Activated CD4-positive, CD25-positive, alpha-beta regulatory T cell treated with anti-CD3 and anti-CD28 coated beads, Interleukin-2, amount 50 U/mL, for 72 hours (primary cell): ENCODE results near the gene ALDH3B2.
"Not testable (repeated sequence)": the region's sequence is repeated elsewhere in the genome, so short reads cannot be mapped to it uniquely, and the experiment has no call there.

ENCODE experiments used
- DNase-seq: peaks from one replicate; pipeline ENCODE4 v3.0.0; 2021

The ALDH3B2 gene, protein sequence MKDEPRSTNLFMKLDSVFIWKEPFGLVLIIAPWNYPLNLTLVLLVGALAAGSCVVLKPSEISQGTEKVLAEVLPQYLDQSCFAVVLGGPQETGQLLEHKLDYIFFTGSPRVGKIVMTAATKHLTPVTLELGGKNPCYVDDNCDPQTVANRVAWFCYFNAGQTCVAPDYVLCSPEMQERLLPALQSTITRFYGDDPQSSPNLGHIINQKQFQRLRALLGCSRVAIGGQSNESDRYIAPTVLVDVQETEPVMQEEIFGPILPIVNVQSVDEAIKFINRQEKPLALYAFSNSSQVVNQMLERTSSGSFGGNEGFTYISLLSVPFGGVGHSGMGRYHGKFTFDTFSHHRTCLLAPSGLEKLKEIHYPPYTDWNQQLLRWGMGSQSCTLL

DNA sequence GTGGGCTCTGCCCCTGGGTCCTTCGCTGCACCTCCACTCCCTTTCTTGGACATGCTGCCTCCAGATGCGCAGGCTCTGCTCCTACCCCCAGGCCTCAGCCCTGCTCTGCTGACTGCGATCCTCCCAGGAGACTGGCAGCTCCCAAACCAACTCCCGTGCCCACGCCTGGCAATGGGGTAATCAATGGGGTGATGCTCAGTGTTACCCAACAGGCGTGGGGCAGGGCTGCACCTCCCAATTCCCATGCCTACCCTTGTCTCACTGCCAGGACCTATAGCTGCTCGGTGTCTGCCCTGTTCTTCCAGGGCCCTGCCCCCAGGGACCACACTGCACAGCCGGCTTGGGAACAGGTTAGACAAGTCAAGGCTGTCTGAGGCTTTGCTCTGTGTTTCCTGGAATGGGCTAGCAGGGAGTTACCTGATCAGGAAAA lies at the start of gene ALDH3B2:
Gene ALDH3B2 (minus strand): TSS at position 182 of the 430 bp plus-strand sequence. CDS start 7,688 bp downstream, outside the sequence.
- DNase-seq, result no peak

DNA sequence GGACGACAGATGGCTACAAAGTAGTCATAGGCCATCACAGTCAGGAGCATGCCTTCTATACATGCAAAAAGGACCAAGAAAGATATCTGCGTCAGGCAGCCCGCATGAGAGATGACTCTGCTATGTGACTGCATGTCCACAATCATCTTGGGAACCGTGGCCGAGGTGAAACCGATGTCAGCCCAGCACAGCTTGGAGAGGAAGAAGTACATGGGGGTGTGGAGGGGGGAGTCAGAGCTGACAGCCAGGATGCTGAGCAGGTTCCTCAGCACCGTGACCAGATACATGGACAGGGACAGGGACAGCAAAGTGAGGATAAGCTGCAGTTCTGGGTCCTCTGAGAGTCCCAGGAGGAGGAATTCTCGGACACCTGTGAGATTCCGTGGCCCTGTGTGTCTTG lies 48.6 kb upstream of the ALDH3B2 start:
- DNase-seq, result not testable (repeated sequence)

DNA sequence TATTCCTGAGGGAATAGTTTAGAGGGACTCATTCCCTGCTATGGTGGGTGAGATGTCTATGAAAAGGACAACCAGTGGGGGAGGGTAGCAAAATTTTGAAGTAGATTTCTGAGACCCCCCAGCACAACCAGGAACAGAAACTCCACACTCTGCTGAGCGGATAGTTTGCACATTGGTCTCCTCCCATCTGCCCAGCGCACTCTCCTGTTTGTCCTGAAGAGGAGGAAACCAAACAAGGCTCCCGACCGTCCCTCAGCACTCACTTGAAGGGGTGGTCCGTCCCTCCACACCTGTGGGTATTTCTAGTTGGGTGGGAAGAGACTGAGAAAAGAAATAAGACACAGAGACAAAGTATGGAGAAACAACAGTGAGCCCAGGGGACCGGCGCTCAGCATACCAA lies 41.8 kb upstream of the ALDH3B2 start:
- DNase-seq, result not testable (repeated sequence)

DNA sequence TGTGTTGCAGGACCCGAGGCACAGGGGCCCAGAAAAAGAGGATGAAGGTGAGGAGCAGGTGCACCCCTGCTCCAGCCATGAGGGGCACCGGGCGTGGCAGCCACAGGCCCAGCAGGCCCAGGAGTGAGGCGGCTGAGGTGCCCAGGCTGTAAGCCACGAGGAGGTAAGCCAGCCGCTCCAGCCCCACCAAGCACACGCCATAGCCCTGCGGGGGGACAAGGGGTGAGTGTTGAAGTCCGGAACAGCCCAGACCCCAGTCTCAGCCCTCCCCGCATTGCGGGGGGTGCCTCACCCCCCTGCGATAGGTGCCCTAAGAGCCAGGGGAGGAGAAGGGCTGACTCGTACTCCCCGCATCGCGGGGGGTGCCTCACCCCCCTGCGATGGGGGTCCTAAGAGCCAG lies 41.4 kb upstream of the ALDH3B2 start:
- not testable (repeated sequence) for DNase-seq

DNA sequence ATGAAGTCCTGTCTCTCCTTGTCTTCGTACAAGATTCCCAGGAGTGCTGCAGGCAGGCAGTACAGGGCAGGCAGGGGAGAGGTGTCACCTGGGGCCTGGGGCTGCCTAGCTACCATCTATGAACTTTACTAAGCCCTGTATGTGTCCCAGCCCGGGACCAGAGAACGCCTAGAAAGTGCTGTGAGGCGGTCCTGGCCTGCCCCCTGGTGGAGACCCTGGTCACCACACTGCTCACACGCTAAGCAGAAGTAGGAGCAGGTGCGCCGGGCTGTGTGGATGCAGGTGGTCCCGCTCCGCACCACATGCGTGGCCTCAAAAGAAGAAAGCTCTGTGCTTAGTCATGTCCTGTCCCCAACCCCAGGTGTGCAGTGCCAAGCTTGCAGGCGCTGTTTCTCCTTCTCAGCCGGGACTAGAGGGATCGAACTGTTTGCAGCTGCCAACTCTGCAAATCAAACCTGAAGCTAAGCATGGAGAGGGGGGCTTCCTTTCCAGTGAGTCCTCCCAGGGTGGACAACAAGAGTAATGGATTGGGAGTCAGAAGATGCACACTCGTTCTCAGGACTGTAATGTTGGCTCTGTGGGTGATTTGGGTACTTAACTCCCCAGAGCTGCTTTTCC lies 39.6 kb upstream of the ALDH3B2 start:
- DNase-seq, result peak; percentile 56

DNA sequence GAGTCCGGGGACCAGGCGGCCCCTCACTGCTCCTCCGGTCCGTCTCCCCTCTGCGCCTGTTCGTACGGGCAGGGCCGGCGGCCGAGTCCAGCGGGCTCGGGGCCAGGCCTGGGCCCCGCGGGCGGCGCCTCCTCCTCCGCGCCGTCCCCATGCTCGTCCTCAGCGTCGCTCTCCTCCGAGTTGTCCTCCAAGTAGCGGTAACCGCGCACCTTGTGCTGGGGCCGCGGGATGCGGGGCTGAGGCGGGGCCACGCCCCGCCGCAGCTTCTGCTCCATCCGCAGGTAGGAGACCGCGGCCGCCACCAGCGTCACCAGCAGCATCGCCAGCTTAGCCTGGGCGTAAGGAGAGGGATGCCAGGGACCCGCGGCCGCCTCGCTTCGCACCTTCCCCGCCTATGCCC lies 37.3 kb upstream of the ALDH3B2 start:
- not testable (repeated sequence) for DNase-seq

DNA sequence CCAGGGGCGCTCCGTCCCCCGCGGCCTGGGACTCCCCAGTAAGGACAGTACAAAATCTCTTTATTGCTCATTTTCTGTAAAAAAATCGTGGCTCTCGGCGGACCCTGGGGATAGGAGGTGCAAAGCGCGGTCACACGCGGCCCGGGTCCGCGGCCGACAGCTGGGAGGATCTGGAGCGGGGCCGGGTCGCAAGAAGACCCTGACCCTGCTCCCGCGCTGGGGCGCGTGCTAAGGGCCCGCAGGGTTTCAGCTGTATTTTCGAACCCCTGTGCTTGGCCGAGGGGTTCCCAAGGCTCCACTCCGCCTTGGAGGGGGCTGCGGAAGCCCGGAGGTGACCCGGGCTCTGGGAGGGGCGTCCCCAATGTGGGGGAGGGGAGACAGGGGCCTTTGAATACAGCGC lies 36.8 kb upstream of the ALDH3B2 start:
- not testable (repeated sequence) for DNase-seq

DNA sequence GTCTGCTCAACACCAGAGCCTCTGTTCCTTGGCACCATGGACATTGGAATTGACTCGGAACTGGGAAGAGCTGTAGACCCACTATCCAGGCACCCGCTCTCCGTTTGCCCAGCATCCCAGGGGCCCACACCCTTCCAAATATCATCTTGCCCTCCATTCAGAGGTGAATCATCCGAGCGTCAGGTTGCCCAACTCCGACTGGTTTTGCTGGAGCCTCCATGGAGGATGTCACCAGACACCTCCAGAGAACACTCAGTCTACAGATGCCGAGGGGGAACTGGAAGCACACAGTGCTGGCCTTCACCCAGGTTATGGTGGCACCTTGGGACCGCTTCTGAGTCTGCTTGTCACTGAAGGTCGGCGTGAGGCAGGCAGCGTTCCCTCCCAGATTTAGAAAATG lies 35.4 kb upstream of the ALDH3B2 start:
- DNase-seq, result not testable (repeated sequence)

DNA sequence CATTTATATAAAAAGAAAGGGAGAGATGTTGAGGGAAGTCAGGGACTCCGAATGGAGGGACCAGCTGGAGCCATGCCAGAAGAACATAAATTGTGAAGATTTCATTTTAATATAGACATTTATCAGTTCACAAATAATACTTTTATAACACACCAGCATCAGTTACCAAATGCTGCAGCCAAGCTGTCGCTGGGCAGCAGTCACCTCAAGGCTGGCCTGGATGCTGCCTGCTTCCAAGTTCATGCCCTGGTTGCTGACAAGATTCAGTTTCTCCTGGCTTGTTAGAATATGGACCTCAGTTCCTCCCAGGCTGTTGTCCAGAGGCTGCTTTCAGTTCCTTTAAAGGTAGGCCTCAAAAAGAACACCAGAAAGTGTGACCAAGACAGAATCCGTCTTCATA lies 30.8 kb upstream of the ALDH3B2 start:
- DNase-seq, result no peak

DNA sequence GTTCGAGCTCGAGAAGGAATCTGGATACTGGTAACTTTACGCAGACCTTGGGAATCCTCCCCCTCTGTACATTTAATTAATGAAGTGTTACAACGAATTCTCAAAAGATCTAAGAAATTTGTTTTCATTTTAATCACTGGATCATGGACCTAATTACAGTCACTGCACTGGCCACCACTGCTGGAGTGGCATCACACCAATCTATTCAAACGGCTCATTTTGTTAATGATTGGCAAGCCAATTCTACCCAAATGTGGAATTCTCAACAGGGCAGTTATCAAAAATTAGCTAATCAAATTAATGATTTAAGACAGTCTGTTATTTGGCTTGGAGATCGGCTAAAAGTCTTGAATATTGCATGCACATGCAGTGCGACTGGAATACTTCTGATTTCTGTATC lies 30.1 kb upstream of the ALDH3B2 start:
- DNase-seq, result no peak

DNA sequence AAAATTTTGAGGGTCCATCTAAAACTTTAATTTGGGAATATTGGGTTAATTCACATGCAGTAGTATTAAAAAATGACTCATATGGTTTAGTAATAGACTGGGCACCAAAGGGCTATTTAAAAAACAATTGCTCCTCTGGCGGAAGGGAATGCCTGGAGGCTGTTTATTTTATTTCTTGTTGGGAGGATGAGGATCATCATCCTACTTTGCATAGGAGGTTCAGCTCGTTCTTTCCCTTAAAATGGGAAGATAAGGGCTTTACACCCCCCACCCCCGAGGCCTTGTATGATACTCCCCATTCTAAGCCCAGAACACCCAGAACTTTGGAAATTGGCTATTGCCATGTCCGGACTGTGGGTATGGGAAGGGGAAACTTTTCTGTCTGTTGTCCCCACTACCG lies 29.3 kb upstream of the ALDH3B2 start:
- DNase-seq, result not testable (repeated sequence)

DNA sequence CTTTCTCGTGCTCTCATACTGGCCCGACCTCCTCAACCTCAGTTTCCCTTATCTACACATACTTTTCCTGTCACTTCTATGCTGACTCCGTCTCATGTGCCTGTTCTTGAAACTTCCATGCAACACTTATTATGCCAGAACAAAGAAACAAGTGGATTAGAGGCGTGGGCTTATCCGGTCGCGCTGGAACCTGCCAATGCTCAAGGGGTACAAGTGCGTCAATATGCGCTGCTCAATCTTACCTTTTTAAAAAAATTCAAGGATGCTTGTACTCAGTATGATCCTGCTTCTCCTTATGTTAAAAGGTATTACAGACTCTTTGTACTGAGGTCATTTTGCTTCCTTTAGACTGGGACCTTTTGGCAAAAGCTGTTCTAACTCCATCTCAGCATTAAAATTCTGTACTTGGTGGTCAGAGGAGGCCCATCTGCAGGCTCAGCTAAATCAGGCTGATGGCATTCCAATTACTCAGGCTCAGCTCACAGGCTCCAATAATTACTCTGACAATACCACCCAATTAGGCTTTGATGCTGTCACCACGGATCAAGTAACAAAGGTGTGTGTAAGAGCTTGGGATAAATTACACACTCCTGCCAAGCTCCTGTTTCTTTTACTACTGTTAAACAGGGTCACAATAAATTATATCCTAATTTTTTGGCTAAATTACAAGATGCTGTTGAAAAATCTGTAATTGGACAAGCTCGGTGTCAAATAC lies 26.3 kb upstream of the ALDH3B2 start:
- DNase-seq, result no peak

DNA sequence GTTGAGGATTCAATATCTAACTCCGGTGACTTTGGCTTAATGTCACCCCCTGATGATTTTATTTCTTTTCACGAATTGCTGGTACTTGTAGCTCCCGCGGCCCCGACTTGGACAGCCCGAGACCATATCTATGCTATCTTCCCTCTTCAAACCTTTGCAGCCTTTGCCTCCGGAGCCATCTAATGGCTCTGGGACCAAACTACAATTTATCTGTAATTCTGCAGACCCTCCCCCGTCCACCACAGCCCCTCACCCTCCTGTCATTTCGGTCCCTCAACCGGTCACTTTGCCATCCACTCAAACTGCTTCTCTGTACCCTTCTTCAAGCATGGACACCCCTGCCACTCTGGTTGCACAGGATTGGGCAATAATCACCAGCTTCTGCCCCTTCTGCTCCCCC lies 25.7 kb upstream of the ALDH3B2 start:
- no peak for DNase-seq

DNA sequence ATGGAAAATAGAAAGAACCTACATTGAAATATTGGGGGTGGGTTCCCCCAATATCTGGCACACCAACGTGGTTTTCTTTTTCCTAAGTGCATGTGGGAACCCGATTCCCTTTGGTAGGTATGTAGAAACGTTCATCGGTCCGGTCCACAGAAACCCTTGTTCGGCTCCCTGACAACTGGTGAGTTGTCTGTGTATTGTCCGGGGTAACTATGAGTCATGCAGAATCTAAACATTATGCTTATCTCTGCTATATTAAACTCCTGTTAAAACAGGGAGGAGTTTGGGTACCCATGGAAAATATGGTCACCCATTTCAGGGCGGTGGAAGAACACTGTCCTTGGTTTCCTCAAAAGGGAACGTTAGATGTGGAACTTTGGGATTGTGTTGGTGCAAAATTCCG lies 25.1 kb upstream of the ALDH3B2 start:
- no peak for DNase-seq

DNA sequence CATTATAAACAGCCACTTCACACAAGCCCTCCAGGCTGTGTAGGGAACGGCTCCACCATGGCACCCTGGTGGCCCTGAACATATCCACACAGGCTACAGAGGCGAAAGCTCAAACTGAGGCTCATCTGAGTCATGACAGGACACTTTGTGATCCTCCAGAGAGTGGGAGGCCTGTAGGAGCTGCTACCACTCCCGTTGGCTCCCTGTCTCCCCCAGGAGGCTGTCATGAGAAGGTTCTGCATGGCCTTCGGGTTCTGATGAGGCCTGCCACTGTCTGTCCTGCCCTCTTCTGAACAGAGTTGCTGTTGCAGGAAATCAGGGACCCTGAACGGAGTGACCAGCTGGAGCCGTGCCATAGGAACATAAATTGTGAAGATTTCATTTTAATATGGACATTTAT lies 23.8 kb upstream of the ALDH3B2 start:
- DNase-seq, result no peak

DNA sequence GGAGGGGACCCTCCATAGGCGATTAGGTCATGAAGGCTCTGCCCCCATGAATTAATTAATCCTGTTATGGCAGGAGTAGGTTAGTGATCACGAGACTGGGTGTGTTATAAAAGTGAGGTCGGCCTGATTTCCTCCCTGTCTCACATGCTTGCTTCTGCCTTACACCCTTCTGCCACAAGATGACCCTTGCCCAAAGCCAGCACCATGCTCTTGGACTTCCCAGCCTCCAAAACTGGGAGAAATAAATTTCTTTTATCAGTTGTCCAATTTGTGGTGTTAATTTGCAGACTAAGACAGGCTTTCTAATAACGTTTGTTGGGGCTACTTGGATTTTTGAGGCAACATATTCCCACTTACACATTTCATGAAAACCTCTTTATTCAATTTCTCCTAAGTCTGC lies 23.4 kb upstream of the ALDH3B2 start:
- DNase-seq, result no peak

DNA sequence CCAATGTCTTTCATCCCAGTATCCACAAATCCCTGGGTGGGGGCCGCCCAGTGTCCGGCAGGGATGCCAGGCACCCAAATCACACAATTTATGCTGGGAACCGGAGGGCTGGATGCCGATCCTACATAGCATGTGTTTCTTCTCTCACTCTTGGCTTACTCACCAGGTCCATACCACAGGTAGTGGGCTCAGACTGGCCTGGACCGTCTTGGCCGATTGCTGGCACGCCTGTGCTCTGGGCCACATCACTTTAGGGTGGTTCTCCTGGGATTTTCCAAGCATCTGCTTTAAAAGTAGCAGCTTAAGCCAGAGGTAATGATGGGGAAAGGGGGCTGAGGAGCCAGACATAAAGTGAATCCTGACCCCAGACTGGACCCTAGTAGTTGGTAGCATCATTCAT lies 22.6 kb upstream of the ALDH3B2 start:
- no peak for DNase-seq

DNA sequence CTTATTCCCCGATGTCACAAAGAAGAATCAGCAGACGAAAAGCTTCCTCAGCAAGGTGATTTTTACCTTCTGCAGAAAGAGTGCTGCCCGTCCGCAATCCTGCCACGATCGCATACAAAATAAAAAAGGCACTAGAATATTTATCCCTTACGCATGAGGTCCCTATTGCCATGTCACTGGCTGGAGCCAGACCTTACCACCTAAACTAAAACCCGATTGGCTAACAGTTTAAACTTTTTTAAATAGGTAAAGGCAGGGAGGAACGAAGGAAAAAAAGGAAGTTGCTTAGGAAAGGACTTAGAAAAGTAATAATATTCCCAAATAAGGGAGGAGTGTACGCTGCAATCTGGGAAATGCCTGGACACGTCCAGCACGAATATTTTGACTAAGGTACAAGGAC lies 21.2 kb upstream of the ALDH3B2 start:
- no peak for DNase-seq

DNA sequence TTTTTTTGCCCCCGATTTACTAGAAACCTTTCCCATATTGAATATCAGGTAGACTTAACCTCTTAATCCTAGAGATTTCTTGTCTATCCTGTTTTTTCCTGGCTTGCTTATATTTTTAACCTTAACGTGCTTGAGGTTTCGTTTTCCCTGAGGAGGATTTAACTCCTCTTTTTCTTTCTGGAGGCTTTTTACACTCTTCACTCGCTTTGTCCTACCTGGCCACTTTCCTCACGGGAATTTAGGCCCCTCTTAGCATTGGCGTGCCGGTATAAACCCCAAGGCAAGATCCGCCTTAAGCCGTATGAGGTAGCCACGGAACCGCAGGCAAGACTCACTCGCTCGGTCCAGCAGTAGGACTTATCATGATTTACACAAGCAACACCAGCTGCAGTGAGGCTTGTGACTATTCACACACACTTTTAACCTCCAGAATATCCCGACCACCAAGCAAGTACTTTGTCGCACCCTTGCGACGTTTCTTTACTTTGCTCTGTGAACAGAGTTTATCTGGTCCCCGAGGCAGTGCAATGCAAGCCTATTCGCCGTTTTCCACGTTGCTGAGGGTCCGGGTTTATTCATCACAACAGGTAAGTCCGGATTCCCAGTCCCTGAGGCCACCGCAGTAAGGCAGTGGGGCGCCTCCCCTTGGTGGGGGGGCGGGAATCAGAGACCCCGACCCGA lies 20.6 kb upstream of the ALDH3B2 start:
- no peak for DNase-seq

DNA sequence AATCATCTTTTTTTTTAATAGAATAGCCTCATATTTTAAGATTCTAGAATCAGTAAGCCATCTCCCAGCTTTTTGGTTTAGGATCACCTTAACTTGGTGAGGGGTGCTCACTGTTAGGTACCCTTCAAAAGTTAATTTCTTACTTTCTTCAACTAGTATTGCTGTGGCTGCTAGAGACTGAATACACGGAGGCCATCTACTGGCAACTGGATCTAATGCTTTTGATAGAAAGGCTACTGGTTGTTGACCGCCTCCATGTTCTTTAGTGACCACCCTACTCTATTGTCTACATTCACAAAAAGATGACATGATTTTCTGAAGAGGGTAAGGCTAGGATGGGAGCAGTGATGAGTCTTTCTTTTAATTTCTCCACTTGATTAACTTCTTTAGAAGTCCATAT lies 16.7 kb upstream of the ALDH3B2 start:
- DNase-seq, result no peak

DNA sequence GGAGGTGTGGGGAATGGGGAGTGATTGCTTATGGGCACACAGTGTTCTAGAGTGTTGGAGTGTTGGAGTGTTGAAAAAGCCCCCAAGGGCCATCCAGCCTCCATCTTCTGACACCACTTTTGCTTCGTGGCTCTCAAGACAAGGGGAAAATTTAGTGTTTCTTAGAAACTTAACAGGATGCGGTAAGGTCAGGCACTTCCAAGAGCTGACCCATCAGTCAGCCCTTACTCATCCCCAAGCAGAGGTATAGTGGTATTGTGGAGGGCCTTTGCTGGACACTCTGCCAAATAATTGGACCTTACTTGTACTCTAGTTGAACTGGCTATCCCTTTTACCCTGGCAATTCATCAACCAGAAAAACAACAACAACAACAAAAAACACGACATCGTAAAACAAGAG lies 14.8 kb upstream of the ALDH3B2 start:
- no peak for DNase-seq

DNA sequence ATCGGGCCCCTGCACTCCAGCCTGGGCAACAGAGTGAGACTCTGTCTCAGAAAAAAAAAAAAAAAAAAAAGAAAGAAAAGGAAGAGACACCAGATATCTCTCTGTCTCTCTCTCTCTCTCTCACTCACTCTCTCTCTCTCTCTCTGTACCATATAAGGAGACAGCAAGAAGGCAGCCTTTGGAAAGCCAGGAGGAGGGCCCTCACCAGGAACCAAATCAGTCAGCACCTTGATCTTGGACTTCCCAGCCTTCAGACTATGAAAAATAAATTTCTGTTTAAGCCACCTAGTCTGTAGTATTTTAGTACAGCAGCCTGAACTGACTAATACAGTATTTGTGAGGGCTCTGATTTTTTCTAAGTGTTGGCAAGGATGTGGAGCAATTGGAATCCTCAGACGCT lies 13.6 kb upstream of the ALDH3B2 start:
- DNase-seq, result no peak

DNA sequence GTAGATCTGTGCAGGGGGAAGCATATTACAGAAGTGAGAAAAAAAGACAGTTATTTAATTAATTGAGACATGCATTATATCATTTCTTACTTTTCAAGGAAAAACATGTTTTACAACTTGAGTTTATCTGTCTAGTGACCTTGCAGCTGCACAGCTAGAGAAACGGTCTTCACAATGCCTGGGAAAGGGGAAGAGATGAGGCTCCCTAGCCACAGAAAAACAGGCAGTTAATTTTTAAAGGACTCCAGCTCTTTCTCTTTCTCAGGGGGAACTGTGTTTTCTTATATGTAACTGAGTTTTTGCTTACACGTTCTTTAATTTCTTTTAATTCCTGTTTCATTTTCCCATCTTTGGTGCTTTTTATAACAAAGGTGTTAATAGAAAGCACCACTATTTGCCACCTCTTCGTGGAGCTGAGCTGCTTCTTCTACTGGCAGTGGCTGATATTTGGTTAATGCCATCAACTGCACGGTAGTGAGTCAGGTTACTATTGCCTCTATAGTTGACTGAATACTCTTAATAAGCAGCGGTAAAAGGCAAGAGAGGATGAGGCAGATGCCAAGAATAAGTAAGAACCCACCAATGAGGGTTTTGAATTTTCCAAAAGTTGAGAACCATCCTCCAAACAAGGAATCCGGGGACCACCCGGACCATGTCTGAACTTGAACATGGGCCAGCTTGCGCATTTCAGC lies 11.4 kb upstream of the ALDH3B2 start:
- not testable (repeated sequence) for DNase-seq
